NCI-H524 (cell line): Measurements from ENCODE around the gene HIGD2A.
"Not testable (repeated sequence)": the region's sequence is repeated elsewhere in the genome, so short reads cannot be mapped to it uniquely, and the experiment has no call there.

Experiments used
- DNase-seq, 2 experiments: peaks; one replicate each; lab custom pipeline; 2025; lab: John Stamatoyannopoulos, UW

HIGD2A gene

GRCh38 chr5:176394881-176395675, 6.5 kb downstream of the HIGD2A start:
- no peak for DNase-seq

GRCh38 chr5:176396330-176396729, 7.8 kb downstream of the HIGD2A start:
- peak; percentile 34 to 85 for DNase-seq

- DNase-seq: no peak
These were observed 9.3 kb downstream of the HIGD2A start for GRCh38 chr5:176397736-176398420.

DNA sequence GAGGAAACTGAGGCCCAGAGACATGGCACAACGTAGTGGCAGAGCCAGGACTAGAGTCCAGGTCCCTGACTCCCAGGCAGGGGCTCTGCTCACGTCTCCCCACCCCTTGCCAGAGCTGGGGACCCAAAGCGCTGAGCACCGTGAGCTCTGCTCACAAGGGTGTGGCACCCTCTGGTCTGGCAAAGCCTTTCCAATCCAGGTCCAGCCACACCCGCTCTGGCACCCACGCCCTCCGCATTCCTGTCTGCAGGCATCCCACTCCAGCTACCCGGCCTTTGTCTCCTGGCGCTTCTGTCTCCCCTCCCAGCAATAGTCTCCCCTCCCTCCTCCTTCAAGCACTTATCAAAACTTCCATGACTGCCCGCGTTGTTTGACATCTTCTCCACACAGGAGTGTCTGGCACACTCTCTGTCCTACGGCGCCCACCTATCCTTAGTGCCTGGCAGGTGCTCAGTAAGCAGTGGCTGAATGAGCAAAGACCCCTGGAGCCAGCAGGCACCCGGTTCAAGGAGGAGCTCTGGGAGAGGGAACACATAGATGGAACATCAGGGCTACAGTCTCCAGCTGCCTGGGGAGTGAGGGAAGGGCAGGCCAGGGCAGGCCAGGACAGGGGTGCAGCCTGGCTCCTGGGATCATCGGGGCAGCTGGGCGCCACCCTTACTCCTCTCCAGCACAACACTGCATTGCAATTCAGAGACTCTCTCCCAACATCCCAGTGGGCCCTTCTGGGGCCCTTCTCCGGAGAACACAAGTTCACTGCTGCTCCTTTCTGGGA, 12.0 kb downstream of the HIGD2A start:
- no peak for DNase-seq

DNA sequence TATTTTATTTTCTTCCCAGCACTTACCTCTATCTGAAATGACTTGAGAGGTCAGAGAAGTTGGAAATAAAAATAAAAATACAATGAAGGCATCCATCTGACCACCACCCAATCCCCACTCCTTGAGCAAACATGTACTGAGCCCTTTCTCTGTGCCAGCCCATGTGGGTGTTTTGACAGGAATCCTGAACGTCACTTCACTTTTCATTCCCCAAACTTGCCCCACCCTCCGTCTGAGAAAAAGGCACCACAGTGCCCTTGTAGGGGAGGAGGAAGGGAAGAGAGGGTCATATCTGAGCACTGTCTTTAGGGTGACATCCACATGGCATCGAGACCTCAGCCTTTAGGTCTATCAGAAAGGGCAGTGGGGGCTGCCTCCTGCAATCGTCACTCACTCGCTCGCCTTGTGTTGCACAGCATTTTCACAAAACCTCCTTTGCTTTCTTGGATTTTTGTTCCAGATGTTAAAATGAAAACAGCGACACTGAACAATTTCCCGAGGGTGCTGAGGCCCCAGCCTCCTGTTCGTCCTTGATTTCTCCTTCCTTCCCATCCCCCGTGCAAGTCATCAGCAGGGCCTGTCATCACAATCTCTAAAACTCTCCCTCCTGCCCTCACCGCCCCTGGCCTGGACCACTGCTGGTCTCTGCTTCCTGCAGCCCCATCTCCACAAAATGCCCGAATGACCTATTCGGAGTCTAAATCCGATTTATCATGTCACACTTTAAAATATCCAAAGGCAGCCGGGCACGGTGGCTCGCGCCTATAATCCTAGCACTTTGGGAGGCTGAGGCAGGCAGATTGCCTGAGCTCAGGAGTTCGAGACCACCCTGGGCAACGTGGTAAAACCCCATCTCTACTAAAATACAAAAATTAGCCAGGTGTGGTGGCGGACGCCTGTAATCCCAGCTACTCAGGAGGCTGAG, 13.0 kb downstream of the HIGD2A start:
- no peak for DNase-seq

DNA sequence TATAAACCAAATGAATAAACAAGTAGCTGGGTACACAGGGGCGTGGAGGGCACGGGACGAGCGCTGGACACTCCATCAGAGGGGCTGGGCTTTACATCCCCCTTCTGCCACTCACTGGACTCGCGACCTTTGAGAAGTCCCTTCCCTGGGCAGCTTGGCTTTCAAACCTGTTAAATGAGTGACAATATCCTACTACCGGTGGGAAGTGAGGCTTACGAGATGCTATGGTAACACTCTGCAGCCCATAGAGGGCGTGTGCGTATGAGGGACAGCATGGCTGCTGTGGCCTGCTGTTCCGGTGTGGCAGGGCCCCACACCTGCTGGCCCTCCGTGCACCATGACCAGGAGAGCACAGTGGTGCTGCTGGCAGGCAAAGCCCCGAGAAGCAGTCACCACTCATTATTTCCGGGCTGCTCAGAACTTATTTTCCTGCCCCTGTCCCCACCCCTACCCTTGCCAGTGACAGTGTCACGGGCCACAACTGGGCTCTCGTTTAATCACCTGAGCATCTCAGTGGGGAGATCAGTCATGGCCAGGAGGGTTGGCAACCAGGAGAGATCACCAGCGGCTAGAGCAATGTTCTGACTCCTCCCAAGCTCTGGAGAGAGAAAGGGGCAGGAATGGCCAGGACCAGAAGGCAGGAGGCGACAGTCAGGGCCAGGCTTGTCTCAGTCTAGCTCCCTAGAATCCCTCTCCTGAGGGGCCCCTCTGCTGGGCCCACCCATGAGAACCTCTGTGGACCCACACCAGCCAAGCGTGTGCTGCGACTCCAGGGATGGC, 17.3 kb downstream of the HIGD2A start:
- DNase-seq: no peak

GRCh38 chr5:176406436-176407052, 18.0 kb downstream of the HIGD2A start:
- DNase-seq: no peak

DNA sequence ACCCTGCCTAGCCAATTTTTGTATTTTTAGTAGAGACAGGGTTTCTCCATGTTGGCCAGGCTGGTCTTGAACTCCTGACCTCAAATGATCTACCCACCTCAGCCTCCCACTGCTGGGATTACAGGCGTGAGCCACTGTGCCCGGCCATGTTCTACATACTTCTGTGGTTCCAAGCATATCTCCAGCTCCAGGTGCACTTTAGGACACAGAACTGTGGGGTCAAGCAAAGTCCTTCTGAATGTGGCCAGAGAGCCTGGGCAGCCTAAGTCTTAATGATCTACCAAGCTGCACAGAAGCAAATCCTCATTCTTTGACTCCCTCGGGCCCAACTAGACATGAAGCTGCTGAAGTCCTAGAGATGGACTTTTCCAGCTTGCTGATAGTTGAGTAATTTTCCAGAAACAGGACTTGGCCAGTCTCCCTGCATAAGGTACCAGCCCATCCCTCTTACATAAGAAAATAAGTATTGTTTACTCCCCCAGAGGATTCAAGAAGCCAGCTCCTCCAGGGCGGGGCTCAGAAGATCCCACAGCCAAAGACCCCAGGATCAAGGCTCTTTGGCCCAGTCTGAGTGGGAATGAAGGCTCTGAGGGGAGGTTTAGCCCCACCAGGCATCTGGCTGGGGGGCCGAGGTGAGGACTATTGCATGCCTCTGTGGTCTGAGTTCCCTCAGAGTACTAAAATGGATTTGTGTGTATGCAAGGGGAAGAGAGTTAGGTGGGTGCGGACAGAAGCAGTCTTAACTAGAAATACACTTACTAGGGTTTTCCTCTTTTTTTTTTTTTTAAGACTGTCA, 19.1 kb downstream of the HIGD2A start:
- no peak for DNase-seq

DNA sequence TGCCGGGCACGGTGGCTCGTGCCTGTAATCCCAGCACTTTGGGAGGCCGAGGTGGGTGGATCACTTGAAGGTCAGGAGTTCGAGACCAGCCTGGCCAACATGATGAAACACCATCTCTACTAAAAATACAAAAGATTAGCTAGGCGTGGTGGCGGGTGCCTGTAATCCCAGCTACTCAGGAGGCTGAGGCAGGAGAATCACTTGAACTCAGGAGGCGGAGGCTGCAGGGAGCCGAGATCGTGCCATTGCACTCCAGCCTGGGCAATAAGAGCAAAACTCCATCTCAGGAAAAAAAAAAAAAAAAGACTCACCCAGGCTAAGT, 19.7 kb downstream of the HIGD2A start:
- DNase-seq: not testable (repeated sequence)

DNA sequence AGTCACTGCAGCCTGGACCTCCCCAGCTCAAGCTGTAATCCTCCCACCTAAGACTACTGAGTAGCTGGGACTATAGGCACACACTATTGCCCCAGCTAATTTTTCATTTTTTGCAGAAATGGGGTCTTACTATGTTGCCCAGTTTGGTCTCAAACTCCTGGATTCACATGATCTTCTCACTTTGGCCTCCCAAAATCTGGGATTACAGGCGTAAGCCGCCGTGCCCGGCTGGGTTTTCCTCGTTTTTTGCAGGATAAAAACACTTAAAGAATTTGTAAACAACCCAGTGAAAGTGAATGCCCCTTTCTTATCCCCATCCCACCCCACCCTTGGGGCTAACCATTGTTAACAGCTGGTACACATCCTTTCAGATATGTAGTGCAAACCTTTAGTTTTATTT, 20.0 kb downstream of the HIGD2A start:
- no peak for DNase-seq

DNA sequence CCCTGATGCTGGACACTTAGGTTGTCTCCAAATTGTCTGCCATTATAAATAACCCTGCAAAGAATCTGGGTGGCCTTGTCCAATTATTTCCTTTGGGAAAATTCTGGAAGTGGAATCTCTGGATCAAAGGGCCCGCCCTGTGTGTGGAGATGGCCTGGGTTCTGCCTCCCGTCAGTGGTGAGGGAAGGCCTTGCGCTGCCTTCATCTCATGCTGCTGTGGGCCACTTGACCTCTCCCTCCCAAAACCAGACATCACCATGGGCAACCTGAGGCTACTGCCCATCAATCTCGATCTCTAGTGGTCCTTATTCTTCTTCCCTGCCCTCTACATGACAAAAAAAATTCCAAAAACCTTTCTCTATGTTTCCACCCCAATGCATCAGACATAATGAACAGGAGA, 21.2 kb downstream of the HIGD2A start:
- no peak for DNase-seq

DNA sequence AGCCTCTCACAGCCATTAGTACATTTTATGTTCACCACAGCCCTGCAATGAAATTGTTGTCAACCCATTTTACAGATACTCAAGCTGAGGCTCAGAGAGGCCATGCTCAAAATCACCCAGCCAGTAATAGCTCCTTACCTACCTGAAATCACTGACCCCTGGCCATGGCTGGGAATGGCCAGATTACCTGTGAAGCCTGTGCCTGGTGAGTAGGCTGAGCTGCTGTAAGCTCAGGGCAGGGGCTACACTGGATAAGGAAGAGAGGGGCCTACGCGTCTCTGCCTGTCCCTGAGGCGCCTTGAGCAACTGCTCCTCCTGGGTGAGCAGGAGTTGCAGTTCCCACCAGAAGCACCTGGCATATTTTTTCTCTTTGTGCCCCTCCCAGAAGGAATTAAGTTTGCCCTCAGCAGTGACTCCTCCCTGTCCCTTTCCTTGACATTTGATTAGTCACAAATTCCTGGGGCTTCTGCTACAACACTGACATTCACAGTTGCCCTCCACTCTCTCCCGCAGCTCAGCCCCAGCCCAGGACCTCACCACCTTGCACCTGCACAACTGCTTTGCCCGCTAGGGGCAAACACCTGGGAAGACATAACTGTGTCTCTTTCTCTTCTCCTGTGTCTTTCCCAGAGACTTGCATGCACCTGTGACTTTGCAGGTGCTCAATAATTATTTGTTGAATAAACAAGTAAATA, 22.1 kb downstream of the HIGD2A start:
- no peak for DNase-seq

GRCh38 chr5:176412517-176413254, 24.1 kb downstream of the HIGD2A start:
- no peak for DNase-seq

DNA sequence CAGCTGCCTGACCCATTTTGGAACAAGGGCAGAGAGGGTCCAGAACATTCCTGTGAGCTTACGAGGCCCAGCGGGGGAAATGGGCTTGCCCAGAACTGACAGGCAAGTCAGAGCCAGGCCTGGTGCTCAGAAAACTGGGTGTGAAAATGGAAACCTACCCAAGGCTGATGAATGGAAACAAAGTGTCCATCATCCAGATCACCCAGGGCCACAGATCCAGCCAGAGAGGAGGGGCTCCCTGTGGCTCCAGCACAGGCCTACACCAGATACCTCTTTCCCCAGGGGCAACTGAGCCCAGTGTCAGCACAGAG, 24.7 kb downstream of the HIGD2A start:
- no peak for DNase-seq

- no peak for DNase-seq
These were observed 25.2 kb downstream of the HIGD2A start for GRCh38 chr5:176413709-176414191.

DNA sequence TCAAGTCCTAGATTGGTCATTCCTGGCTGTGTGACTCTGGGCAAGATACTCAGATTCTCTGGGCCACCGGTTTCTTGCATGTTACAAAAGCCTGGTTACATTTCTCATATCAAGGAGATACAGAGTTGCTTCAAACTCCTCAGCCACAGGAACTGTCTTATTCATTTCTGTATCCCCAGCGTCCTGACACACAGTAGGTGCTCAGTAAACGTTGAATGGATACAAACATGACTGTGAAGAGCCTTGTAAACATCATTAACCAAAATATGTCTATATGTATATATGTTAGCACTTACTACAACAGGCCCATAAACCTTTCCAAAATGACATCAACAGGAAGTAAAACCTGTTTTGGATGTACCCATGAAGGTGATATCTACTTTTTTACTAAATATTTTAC, 26.2 kb downstream of the HIGD2A start:
- DNase-seq: no peak

DNA sequence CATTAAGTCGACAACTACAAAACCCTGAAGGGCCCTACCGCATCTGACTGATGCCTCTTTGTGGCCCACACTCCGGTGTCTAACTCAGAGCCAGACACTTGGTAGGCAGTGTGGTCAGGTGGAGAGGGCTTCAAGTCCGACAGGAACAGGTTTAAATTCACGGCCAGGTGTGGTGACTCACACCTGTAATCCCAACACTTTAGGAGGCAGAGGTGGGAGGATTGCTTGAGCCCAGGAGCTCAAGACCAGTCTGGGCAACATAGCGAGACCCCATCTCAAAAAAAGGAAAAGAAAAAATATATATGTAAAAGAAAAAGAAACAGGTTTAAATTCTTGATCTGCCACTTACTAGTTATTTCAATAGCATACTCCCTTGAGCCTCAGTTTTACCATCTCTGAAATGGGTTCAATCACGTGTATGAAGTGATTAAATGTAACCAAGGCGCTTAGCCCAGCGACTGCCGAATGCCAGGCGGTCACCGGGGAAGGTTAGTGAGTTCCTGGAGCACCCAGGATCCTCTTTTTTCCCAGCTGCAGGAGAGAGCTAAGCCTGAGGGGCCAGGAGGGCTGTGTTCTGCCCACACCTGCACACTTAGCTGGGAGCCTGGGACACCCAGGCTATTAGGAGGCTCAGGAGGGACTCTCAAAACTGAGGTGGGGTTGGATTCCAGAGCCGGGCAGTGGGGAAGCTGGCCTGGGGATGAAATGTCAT, 26.8 kb downstream of the HIGD2A start:
- DNase-seq: no peak
